Astrocyte (in vitro differentiated cells and primary cell): Measurements from ENCODE around the gene FLNC. TPM values are rescaled to one million over a fixed set of nuclear protein-coding genes. Genes with fewer than 3 reads are reported as not detected.

Experiments
- DNase-seq: peaks from one replicate; pipeline ENCODE4 v3.0.0-alpha.2; 2010; ENCODE audit warnings: low read depth
- FAIRE-seq: peaks from 2 replicates; lab custom pipeline; 2011; peaks lifted over from hg19 to GRCh38; lab: Jason Lieb, UNC
- H2AFZ ChIP-seq: 2 replicates; pipeline ENCODE4 v1.6.0; 2012; ENCODE audit warnings: low read depth, low read length, inconsistent platforms
- H3K27ac ChIP-seq: 2 replicates; pipeline ENCODE4 v1.5.1; 2011; ENCODE audit warnings: low read depth, low read length, inconsistent platforms
- H3K27me3 ChIP-seq: 2 replicates; pipeline ENCODE4 v1.6.0; 2011; ENCODE audit warnings: low read length, inconsistent platforms; ENCODE audit not compliant: insufficient read depth
- H3K36me3 ChIP-seq: 2 replicates; pipeline ENCODE4 v1.5.1; 2011; ENCODE audit warnings: low read length, inconsistent platforms; ENCODE audit not compliant: insufficient read depth
- H3K4me1 ChIP-seq: 2 replicates; pipeline ENCODE4 v1.5.1; 2011; ENCODE audit warnings: low read length, inconsistent platforms; ENCODE audit not compliant: insufficient read depth
- H3K4me2 ChIP-seq: 2 replicates; pipeline ENCODE4 v1.6.0; 2012; ENCODE audit warnings: low read length, inconsistent platforms
- H3K4me3 ChIP-seq: 2 replicates; pipeline ENCODE4 v1.5.1; 2011; ENCODE audit warnings: low read depth, mild to moderate bottlenecking, low read length, inconsistent platforms; ENCODE audit not compliant: insufficient read depth
- H3K79me2 ChIP-seq: 2 replicates; pipeline ENCODE4 v1.6.0; 2012; ENCODE audit warnings: mild to moderate bottlenecking, low read length, inconsistent platforms; ENCODE audit not compliant: insufficient read depth
- H3K9ac ChIP-seq: 2 replicates; pipeline ENCODE4 v1.6.0; 2012; ENCODE audit warnings: mild to moderate bottlenecking, low read length, inconsistent platforms
- H3K9me3 ChIP-seq: 2 replicates; pipeline ENCODE4 v1.5.1; 2012; ENCODE audit warnings: low read depth, mild to moderate bottlenecking, low read length, inconsistent platforms; ENCODE audit not compliant: insufficient read depth
- H4K20me1 ChIP-seq: 2 replicates; pipeline ENCODE4 v1.6.0; 2012; ENCODE audit warnings: low read length, inconsistent platforms; ENCODE audit not compliant: insufficient read depth
- H3K27ac Mint-ChIP-seq: one replicate; pipeline ENCODE4 v1.8.0; 2021; ENCODE audit warnings: mild to moderate bottlenecking, mixed read lengths; ENCODE audit not compliant: unreplicated experiment
- H3K27me3 Mint-ChIP-seq: one replicate; pipeline ENCODE4 v1.8.0; 2021; ENCODE audit warnings: low read depth, mixed read lengths; ENCODE audit not compliant: unreplicated experiment
- H3K36me3 Mint-ChIP-seq: one replicate; pipeline ENCODE4 v1.8.0; 2021; ENCODE audit warnings: low read depth, mixed read lengths; ENCODE audit not compliant: unreplicated experiment
- H3K4me1 Mint-ChIP-seq: one replicate; pipeline ENCODE4 v1.8.0; 2021; ENCODE audit warnings: low read depth, mixed read lengths; ENCODE audit not compliant: unreplicated experiment
- H3K4me3 Mint-ChIP-seq: one replicate; pipeline ENCODE4 v1.8.0; 2021; ENCODE audit warnings: mild to moderate bottlenecking, moderate library complexity, mixed read lengths; ENCODE audit not compliant: unreplicated experiment
- H3K9me3 Mint-ChIP-seq: one replicate; pipeline ENCODE4 v1.8.0; 2021; ENCODE audit warnings: mild to moderate bottlenecking, mixed read lengths; ENCODE audit not compliant: unreplicated experiment
- EZH2 ChIP-seq: IDR thresholded peaks from 2 replicates; pipeline ENCODE4 v1.6.1; 2012; ENCODE audit warnings: mild to moderate bottlenecking, low read length, inconsistent platforms; ENCODE audit not compliant: insufficient read depth
- total RNA-seq: library from RNA; stranded (reverse); gene quantifications from 2 replicates; pipeline ENCODE4 v1.2.1, GENCODE V29; 2021
- TF ChIP-seq, protein P1 (sequence below): IDR thresholded peaks from 2 replicates; pipeline ENCODE4 v1.5.1; 2011; ENCODE audit warnings: low read depth, mild to moderate bottlenecking, inconsistent platforms, low read length, moderate library complexity; ENCODE audit not compliant: insufficient read depth

FLNC gene
- total RNA-seq, 1 donor from 2014 or later, result 364 TPM

DNA sequence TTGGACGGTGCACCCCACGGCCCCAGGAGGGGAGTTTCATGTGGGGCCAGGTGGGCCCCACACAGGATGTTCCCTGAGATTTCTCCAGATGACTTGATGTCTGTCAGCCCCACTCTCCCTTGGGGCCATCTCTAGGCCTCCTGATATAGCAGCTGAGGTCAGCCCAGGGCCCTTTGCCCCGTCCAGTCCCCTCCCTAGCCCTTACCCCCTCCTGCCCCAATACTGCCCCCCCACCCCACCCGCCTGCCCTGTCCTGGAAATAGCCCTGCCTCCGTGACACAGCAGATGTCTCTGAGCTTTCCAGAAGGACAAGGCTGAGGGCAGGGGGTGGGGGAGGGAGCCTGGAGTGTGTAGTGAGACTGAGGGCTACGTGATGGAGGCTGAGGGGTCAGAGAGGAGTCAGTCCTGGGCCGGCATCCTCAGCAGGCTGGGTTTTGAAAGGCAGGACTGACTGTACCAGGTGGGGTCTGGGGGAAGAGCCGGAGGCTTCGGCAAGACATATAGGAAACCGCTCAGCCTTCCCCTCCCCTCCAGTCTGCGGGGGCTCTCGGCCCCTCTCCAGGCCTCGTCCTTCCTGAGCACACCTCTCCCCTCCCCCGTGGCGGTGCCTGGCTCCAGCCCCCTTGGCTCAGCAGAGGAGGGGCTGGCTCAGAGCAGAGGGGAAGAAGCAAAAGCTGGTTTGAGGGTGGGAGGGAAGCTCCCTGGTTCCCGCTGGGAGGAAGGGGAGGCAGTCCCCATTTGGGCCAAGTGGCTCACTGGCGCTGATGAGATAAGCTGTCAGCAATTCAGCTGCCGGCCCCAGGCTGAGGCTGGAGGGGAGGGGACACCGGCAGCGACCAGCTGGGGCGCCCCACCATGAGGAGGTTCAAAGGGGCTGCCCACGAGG is 2.0 kb downstream of the FLNC start:
- Histone ChIP-seq H3K27ac (peak overlapping the region; percentile 90), H3K36me3 (peaks cover 9% of the 10 kb centered on the region), H3K9me3 (no peaks in the 10 kb centered on the region), H3K9ac (peak overlapping the region; percentile 93), H3K4me1 (peaks cover 69% of the 10 kb centered on the region), H4K20me1 (peaks cover 59% of the 10 kb centered on the region), H3K4me2 (peak overlapping the region; percentile 99), H2AFZ (peak overlapping the region; percentile 2), H3K27me3 (no peaks in the 10 kb centered on the region), H3K79me2 (peaks cover 65% of the 10 kb centered on the region), H3K4me3 (peak overlapping the region; percentile 93)
- no peak for FAIRE-seq
- no peaks in the 10 kb centered on the region for H3K9me3 Mint-ChIP-seq
- peak overlapping the region; percentile 26 for H3K27ac Mint-ChIP-seq
- TF ChIP-seq EZH2, result no peak
- TF ChIP-seq, protein P1, sequence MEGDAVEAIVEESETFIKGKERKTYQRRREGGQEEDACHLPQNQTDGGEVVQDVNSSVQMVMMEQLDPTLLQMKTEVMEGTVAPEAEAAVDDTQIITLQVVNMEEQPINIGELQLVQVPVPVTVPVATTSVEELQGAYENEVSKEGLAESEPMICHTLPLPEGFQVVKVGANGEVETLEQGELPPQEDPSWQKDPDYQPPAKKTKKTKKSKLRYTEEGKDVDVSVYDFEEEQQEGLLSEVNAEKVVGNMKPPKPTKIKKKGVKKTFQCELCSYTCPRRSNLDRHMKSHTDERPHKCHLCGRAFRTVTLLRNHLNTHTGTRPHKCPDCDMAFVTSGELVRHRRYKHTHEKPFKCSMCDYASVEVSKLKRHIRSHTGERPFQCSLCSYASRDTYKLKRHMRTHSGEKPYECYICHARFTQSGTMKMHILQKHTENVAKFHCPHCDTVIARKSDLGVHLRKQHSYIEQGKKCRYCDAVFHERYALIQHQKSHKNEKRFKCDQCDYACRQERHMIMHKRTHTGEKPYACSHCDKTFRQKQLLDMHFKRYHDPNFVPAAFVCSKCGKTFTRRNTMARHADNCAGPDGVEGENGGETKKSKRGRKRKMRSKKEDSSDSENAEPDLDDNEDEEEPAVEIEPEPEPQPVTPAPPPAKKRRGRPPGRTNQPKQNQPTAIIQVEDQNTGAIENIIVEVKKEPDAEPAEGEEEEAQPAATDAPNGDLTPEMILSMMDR, result no peak
- H3K4me3 Mint-ChIP-seq, result peak overlapping the region; percentile 95
- peaks cover 33% of the 10 kb centered on the region for H3K4me1 Mint-ChIP-seq
- H3K27me3 Mint-ChIP-seq, result no peaks in the 10 kb centered on the region
- peak; percentile 45 for DNase-seq
- peaks cover 11% of the 10 kb centered on the region for H3K36me3 Mint-ChIP-seq

DNA sequence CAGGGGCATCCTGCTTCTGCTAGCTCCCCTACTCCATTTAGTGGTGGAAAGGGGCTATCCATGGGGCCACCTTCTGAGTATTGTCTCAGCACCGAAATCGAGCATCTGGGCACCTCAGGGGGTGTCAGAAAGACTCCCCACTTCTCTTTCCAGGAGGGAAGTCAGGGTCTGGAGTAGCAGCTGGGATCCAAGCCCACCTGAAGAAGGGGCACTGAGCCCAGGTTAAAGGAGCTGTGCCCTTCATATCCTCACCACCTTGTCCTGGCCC is 2.6 kb downstream of the FLNC start:
- peaks cover 63% of the 10 kb centered on the region for H3K4me1 ChIP-seq
- peaks cover 71% of the 10 kb centered on the region for H3K79me2 ChIP-seq
- H2AFZ ChIP-seq, result peak overlapping the region; percentile 2
- no peaks in the 10 kb centered on the region for H3K27me3 ChIP-seq
- H3K9ac ChIP-seq, result peak overlapping the region; percentile 93
- H3K4me3 ChIP-seq, result peak overlapping the region; percentile 93
- no peaks in the 10 kb centered on the region for H3K27me3 Mint-ChIP-seq
- peaks cover 30% of the 10 kb centered on the region for H3K4me1 Mint-ChIP-seq
- peak overlapping the region; percentile 12 for H3K27ac Mint-ChIP-seq
- FAIRE-seq (no peak), DNase-seq (no peak)
- peak overlapping the region; percentile 90 for H3K27ac ChIP-seq
- no peaks in the 10 kb centered on the region for H3K9me3 ChIP-seq
- H3K9me3 Mint-ChIP-seq, result no peaks in the 10 kb centered on the region
- H3K36me3 Mint-ChIP-seq, result peaks cover 11% of the 10 kb centered on the region
- no peak for TF ChIP-seq EZH2
- TF ChIP-seq, protein P1, result no peak
- H3K4me3 Mint-ChIP-seq, result peak overlapping the region; percentile 95
- H3K4me2 ChIP-seq, result peak overlapping the region; percentile 99
- peaks cover 64% of the 10 kb centered on the region for H4K20me1 ChIP-seq
- H3K36me3 ChIP-seq, result peaks cover 14% of the 10 kb centered on the region
